GM21825 (cell line): ENCODE results near the gene ROCK2.

Source experiments
- ATAC-seq: cut with Tn5 transposase; IDR thresholded peaks from one replicate; pipeline ENCODE4 v1.9.1; 2021; ENCODE audit warnings: mild to moderate bottlenecking, moderate library complexity; ENCODE audit not compliant: unreplicated experiment

The ROCK2 gene

DNA sequence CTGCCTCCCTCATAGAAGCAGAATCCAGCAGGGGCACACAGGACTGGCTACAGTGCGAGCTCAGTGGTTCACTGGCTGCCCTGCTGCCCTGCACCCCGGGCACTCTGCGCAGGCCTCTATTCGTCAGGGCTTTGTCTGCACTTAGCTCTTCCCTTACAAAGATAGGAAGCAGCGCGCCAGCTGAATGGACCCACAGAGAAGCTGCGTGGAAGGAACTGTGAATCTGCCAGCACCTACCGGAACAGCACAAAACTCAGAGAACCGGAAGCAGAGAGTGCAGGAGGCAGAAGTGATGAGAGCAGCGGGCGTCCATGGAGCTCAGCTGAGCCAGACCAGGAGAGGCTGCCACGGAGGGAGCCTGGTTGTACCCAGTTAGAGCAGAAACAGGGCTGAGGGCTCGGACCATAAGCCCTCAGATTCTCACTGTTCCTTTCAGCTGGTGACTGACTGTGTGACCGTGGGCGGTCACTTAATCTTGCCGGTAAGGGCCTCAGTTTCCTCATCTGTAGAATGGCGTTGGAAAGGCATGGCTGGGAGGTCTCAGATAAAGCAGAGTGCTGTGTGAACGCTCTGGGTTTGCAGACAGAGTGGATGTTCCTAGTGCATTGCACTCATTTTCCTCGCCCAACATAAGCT lies 212.3 kb downstream of the ROCK2 start:
- no peak for ATAC-seq

DNA sequence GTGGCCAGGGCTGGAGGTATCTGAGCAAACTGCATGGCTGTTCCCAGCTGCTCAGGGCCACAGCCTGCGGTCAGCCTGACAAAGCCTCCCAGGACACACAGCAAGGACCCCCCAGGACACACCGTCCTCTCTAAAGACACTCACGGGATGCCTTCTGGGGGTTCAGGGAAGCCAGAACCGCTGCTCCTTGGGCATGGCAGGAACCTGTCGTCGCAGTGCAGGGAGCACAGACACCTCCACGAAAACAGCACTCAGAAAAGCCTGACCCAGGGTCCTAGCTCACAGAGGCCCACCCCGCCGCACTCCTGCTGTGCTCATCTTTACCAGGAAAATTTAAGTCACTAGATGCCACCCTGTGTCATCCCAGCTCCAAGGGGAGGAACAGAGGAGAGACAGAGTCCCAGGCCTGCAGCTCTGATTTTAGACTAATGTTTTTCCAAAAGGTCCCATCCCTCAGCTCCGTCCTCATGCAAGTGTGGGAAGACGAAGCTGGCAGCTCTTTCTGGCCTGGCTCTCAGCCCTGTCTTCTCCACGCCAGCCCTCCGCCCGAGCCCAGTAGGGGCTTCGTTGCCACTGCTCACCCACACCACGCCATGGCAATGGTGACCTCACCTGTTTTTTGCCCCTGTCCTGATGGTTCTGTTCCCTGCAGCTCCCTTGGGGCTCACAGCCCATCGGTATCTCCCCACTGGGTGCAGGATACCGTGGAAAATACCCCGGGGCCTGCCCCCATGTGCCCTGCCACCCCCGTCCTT lies 213.1 kb downstream of the ROCK2 start:
- ATAC-seq: no peak
